HCT116 (cell line): ENCODE measurements around the gene SLC26A9. TPM values are rescaled to one million over a fixed set of nuclear protein-coding genes. Genes with fewer than 3 reads are reported as not detected.

ENCODE experiments used
- ATAC-seq: fragments of 200-7000 bp; cut with Tn5 transposase; 2 replicates; pipeline ENCODE4 v1.9.1; 2020; ENCODE audit warnings: mild to moderate bottlenecking, moderate library complexity
- BruUV-seq: library from RNA; stranded (reverse); fragments of 400-500 nt; replicated peaks from 2 replicates; lab custom pipeline; 2021; lab: Mats Ljungman, UMichigan
- CTCF ChIA-PET: fragments of 300-600 bp; sonication (Branson Sonifier 250); formaldehyde crosslinking; loops from one replicate; lab custom pipeline; 2021; ENCODE audit warnings: antibody characterized with exemption; lab: Charles Lee
- POLR2A ChIA-PET: fragments of 300-600, 350-600 bp; sonication (Branson Sonifier 250); formaldehyde crosslinking; loops from one replicate; lab custom pipeline; 2021; ENCODE audit warnings: antibody characterized with exemption; lab: Charles Lee
- RAD21 ChIA-PET, 2 experiments: fragments of 300-600 bp; sonication (Branson Sonifier 250); formaldehyde crosslinking; loops; one replicate each; lab custom pipeline; 2023; ENCODE audit warnings: low total read pairs in 2 of 2; ENCODE audit not compliant: uncharacterized antibody in 2 of 2, unreplicated experiment in 2 of 2, low non-redundant PET in 1 of 2; lab: Charles Lee
- DNase-seq: peaks from one replicate; pipeline ENCODE4 v3.0.0-alpha.2; 2010; ENCODE audit warnings: low read depth, low spot score
- H2AFZ ChIP-seq: fragments of 200-600 bp; shearing (Covaris generic), sonication (generic); 2 replicates; pipeline ENCODE4 v1.6.1; 2017; ENCODE audit warnings: low read depth, mixed run types, mixed read lengths, antibody characterized with exemption, low read length; ENCODE audit not compliant: poor library complexity, severe bottlenecking
- H3K27ac ChIP-seq: 2 replicates; pipeline ENCODE4 v1.5.1; 2012; ENCODE audit warnings: low read depth, low read length
- H3K27me3 ChIP-seq: fragments of 200-600 bp; sonication (generic); 2 replicates; pipeline ENCODE4 v1.6.1; 2016; ENCODE audit warnings: mixed run types, low read length, mixed read lengths; ENCODE audit not compliant: insufficient read depth
- H3K36me3 ChIP-seq, 2 experiments: fragments of 200-500 bp in 1 of 2; fragments of 200-600 bp in 1 of 2; sonication (Bioruptor generic) in 1 of 2; sonication (generic) in 1 of 2; 2 replicates each; pipeline versions ENCODE4 v1.5.1 to v1.6.1; 2014 to 2016; ENCODE audit warnings: low read length in 2 of 2, inconsistent platforms in 1 of 2, mixed read lengths in 1 of 2, mixed run types in 1 of 2; ENCODE audit not compliant: insufficient read depth in 2 of 2, control insufficient read depth in 1 of 2
- H3K4me1 ChIP-seq, 2 experiments: fragments of 200-600 bp in 1 of 2; sonication (generic) in 1 of 2; 2 replicates each; pipeline versions ENCODE4 v1.5.1 to v1.6.1; 2012 to 2017; ENCODE audit warnings: low read length in 2 of 2, inconsistent platforms in 1 of 2, mild to moderate bottlenecking in 1 of 2, mixed read lengths in 1 of 2, mixed run types in 1 of 2, moderate library complexity in 1 of 2; ENCODE audit not compliant: insufficient read depth in 2 of 2, control insufficient read depth in 1 of 2
- H3K4me2 ChIP-seq: fragments of 200-600 bp; sonication (generic); 2 replicates; pipeline ENCODE4 v1.6.1; 2017; ENCODE audit warnings: mixed run types, low read length, mixed read lengths
- H3K4me3 ChIP-seq, 2 experiments: fragments of 200-600 bp in 1 of 2; sonication (generic) in 1 of 2; replicated peaks in 1 of 2; 2 replicates each; pipeline ENCODE4 v1.5.1; 2011 to 2016; ENCODE audit warnings: low read length in 2 of 2, control low read depth in 1 of 2, low read depth in 1 of 2, mild to moderate bottlenecking in 1 of 2, mixed read lengths in 1 of 2, mixed run types in 1 of 2
- H3K79me2 ChIP-seq: fragments of 200-600 bp; sonication (generic); 2 replicates; pipeline ENCODE4 v1.6.1; 2017; ENCODE audit warnings: mild to moderate bottlenecking, mixed run types, low read length, moderate library complexity, mixed read lengths; ENCODE audit not compliant: insufficient read depth
- H3K9ac ChIP-seq: fragments of 200-600 bp; sonication (generic); 2 replicates; pipeline ENCODE4 v1.6.1; 2016; ENCODE audit warnings: low read length, mixed read lengths
- H3K9me2 ChIP-seq: fragments of 200-600 bp; sonication (generic), shearing (Covaris generic); 2 replicates; pipeline ENCODE4 v1.6.1; 2017; ENCODE audit warnings: mixed run types, mild to moderate bottlenecking, moderate library complexity; ENCODE audit not compliant: insufficient read depth
- H3K9me3 ChIP-seq, 2 experiments: fragments of 200-500 bp in 1 of 2; fragments of 200-600 bp in 1 of 2; sonication (Bioruptor generic) in 1 of 2; sonication (generic) in 1 of 2; 2 replicates each; pipeline ENCODE4 v1.6.1; 2014 to 2017; ENCODE audit warnings: low read length in 2 of 2, mixed read lengths in 2 of 2, inconsistent platforms in 1 of 2, low read depth in 1 of 2, mild to moderate bottlenecking in 1 of 2, mixed run types in 1 of 2, moderate library complexity in 1 of 2; ENCODE audit not compliant: control insufficient read depth in 1 of 2, insufficient read depth in 1 of 2
- H4K20me1 ChIP-seq: fragments of 200-600 bp; sonication (generic), shearing (Covaris generic); 2 replicates; pipeline ENCODE4 v1.6.1; 2017; ENCODE audit warnings: mixed run types, mild to moderate bottlenecking, moderate library complexity; ENCODE audit not compliant: insufficient read depth
- CEBPB ChIP-seq: IDR thresholded peaks from 2 replicates; pipeline ENCODE4 v1.6.1; 2012; ENCODE audit warnings: low read depth
- EZH2 ChIP-seq: fragments of 200-600 bp; sonication (generic); IDR thresholded peaks from 2 replicates; pipeline ENCODE4 v1.6.1; 2017; ENCODE audit warnings: antibody characterized with exemption, mixed run types
- EZH2phosphoT487 ChIP-seq: fragments of 200-600 bp; IDR thresholded peaks from 2 replicates; pipeline ENCODE4 v1.6.1; 2018; ENCODE audit warnings: antibody characterized with exemption, borderline replicate concordance
- FOSL1 ChIP-seq: IDR thresholded peaks from 2 replicates; pipeline ENCODE4 v1.6.1; 2012; ENCODE audit warnings: low read depth
- POLR2AphosphoS5 ChIP-seq: IDR thresholded peaks from 2 replicates; pipeline ENCODE4 v1.6.1; 2011; ENCODE audit warnings: mild to moderate bottlenecking, low read depth, low read length, moderate library complexity
- RAD21 ChIP-seq: IDR thresholded peaks from 2 replicates; pipeline ENCODE4 v1.6.1; 2012; ENCODE audit warnings: low read depth, mild to moderate bottlenecking
- SIN3A ChIP-seq: IDR thresholded peaks from 2 replicates; pipeline ENCODE4 v1.6.1; 2012; ENCODE audit warnings: low read depth
- SRF ChIP-seq: IDR thresholded peaks from 2 replicates; pipeline ENCODE4 v1.6.1; 2012; ENCODE audit warnings: low read depth
- TCF7L2 ChIP-seq: IDR thresholded peaks from 2 replicates; pipeline ENCODE4 v1.7.0; 2011; ENCODE audit warnings: borderline replicate concordance, inconsistent platforms; ENCODE audit not compliant: insufficient read depth, insufficient read length; ENCODE audit errors: extremely low read depth
- YY1 ChIP-seq: IDR thresholded peaks from 2 replicates; pipeline ENCODE4 v1.6.1; 2011; ENCODE audit warnings: low read length, low read depth, moderate library complexity, mild to moderate bottlenecking; ENCODE audit not compliant: insufficient replicate concordance; ENCODE audit errors: extremely low read depth
- ZNF274 ChIP-seq: fragments of 200-500 bp; sonication (Bioruptor generic); IDR thresholded peaks from 2 replicates; pipeline ENCODE4 v1.6.1; 2014; ENCODE audit warnings: mild to moderate bottlenecking, low read depth, low read length, inconsistent platforms
- intact Hi-C: fragments of 100-400 bp; cut with micrococcal nuclease; formaldehyde crosslinking; loops from 2 replicates; pipeline ENCODE4 v1.10.0; 2022
- total RNA-seq: library from RNA; stranded (reverse); gene quantifications from one replicate; pipeline ENCODE4 v1.2.1, GENCODE V29; 2021; ENCODE audit not compliant: unreplicated experiment
- TF ChIP-seq, protein P1 (sequence below): IDR thresholded peaks from 2 replicates; pipeline ENCODE4 v1.6.1; 2012
- TF ChIP-seq, protein P2 (sequence below): IDR thresholded peaks from 2 replicates; pipeline ENCODE4 v1.6.1; 2012
- TF ChIP-seq, protein P3 (sequence below): IDR thresholded peaks from 2 replicates; pipeline ENCODE4 v1.6.1; 2012; ENCODE audit warnings: low read depth

SLC26A9 gene
- total RNA-seq, 1 experiment from 2014 or later: not detected

DNA sequence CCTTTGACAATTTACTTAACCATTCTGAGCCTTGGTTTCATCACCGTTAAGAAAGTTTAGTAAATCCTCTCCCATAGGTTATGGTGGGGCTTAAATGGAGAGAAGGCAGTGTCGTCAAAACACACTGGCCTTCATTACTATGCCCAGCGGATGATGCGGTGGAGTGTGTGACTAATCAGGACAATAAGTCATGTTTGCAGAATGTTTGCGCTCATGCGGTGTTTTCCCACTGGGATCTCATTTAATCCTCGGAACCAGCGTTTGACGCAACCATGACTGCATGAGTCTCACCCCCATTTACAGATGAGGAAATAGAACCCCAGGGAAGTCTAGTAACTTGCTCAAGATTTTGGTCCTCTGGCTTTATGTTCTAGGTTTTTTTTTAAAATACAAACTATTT lies 17.5 kb downstream of the SLC26A9 start:
- ATAC-seq (no peak), DNase-seq (no peak)
- Histone ChIP-seq H3K4me2 (no peak overlapping the region), H2AFZ (no peak overlapping the region), H3K79me2 (no peaks in the 10 kb centered on the region), H3K4me3 (no peak overlapping the region), H3K27me3 (0 out of 2 replicates have a peak, but pooled peaks cover 3% of the 10 kb centered on the region), H3K36me3 (no peaks in the 10 kb centered on the region), H3K9me2 (no peaks in the 10 kb centered on the region), H3K9me3 (no peaks in the 10 kb centered on the region), H3K4me1 (no peaks in the 10 kb centered on the region), H3K27ac (no peak overlapping the region), H3K9ac (no peak overlapping the region), H4K20me1 (no peaks in the 10 kb centered on the region)
- ChIA-PET CTCF (interaction anchor here (1.0 kb wide), 1 partner anchor 51 kb away, joined by 5 read pairs; no protein-coding TSS in a partner anchor), POLR2A (no interaction called here), RAD21 (interaction anchor here in 1 of 2 experiments (1.4 kb wide), 1 partner anchor 52 kb away, joined by 3 read pairs; no protein-coding TSS in a partner anchor)
- no peak for TF ChIP-seq YY1
- TF ChIP-seq, protein P1, sequence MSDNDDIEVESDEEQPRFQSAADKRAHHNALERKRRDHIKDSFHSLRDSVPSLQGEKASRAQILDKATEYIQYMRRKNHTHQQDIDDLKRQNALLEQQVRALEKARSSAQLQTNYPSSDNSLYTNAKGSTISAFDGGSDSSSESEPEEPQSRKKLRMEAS: no peak
- no peak for TF ChIP-seq TCF7L2
- TF ChIP-seq, protein P2, sequence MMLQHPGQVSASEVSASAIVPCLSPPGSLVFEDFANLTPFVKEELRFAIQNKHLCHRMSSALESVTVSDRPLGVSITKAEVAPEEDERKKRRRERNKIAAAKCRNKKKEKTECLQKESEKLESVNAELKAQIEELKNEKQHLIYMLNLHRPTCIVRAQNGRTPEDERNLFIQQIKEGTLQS: no peak
- no peak for TF ChIP-seq SIN3A
- no peak for TF ChIP-seq SRF
- no peak for TF ChIP-seq ZNF274
- no peak for TF ChIP-seq FOSL1
- TF ChIP-seq POLR2AphosphoS5: no peak
- no TSS peak for BruUV-seq
- intact Hi-C loops: no loop called here

DNA sequence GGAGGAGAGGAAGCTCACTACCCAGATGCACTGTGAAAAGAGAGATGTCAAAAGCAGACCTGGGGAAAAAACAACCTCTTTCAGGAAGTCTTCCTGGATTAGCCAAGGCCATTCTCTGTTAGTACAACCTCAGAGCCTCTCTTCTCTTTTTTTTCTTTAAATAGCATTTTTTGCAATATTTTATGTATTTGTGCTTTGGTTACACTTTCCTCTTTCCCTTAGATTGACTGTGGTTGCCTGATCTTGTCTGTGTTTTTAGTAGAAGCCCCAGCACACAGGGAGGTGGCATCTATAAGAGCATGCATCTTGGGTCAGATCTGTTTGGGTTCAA lies 18.8 kb downstream of the SLC26A9 start:
- CTCF ChIA-PET: interaction anchor here (2.8 kb wide), 1 partner anchor 53 kb away, joined by 15 read pairs; no protein-coding TSS in a partner anchor
- intact Hi-C loops: no loop called here
- no TSS peak for BruUV-seq

More for the DNA sequence above, 18.8 kb downstream of the SLC26A9 start:
- Histone ChIP-seq H3K4me1 (no peaks in the 10 kb centered on the region), H4K20me1 (no peaks in the 10 kb centered on the region), H3K27ac (no peak overlapping the region), H3K9ac (no peak overlapping the region), H3K27me3 (0 out of 2 replicates have a peak, but pooled peaks cover 3% of the 10 kb centered on the region), H3K79me2 (no peaks in the 10 kb centered on the region), H2AFZ (no peak overlapping the region), H3K4me2 (no peak overlapping the region), H3K9me3 (no peaks in the 10 kb centered on the region), H3K9me2 (no peaks in the 10 kb centered on the region), H3K36me3 (no peaks in the 10 kb centered on the region), H3K4me3 (no peak overlapping the region)
- ATAC-seq (no peak), DNase-seq (no peak)
- RAD21 ChIA-PET: interaction anchor here in 1 of 2 experiments (1.4 kb wide), 1 partner anchor 53 kb away, joined by 3 read pairs; no protein-coding TSS in a partner anchor
- POLR2A ChIA-PET: no interaction called here
- TF ChIP-seq, protein P3, sequence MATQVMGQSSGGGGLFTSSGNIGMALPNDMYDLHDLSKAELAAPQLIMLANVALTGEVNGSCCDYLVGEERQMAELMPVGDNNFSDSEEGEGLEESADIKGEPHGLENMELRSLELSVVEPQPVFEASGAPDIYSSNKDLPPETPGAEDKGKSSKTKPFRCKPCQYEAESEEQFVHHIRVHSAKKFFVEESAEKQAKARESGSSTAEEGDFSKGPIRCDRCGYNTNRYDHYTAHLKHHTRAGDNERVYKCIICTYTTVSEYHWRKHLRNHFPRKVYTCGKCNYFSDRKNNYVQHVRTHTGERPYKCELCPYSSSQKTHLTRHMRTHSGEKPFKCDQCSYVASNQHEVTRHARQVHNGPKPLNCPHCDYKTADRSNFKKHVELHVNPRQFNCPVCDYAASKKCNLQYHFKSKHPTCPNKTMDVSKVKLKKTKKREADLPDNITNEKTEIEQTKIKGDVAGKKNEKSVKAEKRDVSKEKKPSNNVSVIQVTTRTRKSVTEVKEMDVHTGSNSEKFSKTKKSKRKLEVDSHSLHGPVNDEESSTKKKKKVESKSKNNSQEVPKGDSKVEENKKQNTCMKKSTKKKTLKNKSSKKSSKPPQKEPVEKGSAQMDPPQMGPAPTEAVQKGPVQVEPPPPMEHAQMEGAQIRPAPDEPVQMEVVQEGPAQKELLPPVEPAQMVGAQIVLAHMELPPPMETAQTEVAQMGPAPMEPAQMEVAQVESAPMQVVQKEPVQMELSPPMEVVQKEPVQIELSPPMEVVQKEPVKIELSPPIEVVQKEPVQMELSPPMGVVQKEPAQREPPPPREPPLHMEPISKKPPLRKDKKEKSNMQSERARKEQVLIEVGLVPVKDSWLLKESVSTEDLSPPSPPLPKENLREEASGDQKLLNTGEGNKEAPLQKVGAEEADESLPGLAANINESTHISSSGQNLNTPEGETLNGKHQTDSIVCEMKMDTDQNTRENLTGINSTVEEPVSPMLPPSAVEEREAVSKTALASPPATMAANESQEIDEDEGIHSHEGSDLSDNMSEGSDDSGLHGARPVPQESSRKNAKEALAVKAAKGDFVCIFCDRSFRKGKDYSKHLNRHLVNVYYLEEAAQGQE: no peak
- TF ChIP-seq EZH2phosphoT487 (no peak), RAD21 (no peak), SRF (no peak), CEBPB (no peak), EZH2 (no peak)
- TF ChIP-seq, protein P2: no peak
